Measurements from ENCODE around the gene KRTAP27-1.

The KRTAP27-1 gene

DNA sequence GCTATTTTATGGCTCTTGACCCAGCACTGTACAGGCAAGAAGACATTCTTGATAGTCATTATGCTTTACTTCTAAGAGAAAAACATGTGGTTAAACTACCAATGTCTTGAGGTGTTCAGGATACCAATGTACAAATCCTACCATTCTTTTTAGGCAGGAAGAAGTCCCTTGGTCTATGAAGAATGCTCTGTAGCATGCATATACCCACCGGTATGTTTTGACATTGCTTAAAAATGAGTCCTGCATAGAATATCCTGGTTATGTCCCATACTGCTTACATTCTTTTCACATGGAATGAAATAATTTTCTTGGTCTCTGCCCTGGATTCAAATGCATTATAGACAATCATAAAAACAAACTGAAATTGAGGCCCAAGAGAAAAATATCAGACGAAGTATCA is 4.8 kb downstream of the KRTAP27-1 start:
- Histone ChIP-seq H3K4me3 (ENCODE audit: low read depth, low read length) (no peak overlapping the region), H3K27ac (no peak overlapping the region), H3K9me3 (ENCODE audit: control insufficient read depth, low read length) (no peaks in the 10 kb centered on the region)

DNA sequence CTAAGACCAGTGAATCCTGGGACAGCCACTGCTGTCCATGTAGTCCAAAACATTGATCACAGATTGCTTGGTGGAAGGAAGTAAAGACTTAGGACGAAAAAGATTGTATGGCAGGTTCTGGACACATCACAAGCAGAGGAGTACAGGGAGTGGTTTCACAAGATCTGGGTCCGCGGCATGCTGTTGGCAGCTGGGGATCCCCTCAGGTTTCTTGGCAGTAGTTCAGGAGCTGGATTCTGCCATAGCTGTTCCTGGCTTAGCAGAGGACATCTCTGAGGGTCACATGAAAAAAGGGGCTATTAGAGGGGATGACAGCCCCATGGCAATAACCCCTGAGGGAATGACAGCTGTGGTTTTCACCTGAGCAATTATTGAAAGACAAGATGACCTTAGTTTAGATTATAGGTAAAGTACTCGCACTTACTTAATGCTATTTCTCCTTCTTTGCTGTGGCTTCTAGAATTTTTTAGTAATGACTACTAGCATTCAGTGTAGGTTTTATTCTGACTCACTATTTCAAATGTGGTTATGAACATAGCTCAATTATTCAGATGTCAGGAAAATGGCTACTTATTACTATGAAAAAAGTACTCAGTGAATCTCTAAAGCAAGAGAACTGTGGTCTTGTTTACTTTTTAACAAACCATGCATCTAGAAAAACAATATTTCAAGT is 8.2 kb downstream of the KRTAP27-1 start:
- H3K4me2 ChIP-seq (ENCODE audit: low read length): no peak overlapping the region

More for the DNA sequence above, 4.8 kb downstream of the KRTAP27-1 start:
- no peak overlapping the region for H3K9ac ChIP-seq
- TF ChIP-seq, protein P1, sequence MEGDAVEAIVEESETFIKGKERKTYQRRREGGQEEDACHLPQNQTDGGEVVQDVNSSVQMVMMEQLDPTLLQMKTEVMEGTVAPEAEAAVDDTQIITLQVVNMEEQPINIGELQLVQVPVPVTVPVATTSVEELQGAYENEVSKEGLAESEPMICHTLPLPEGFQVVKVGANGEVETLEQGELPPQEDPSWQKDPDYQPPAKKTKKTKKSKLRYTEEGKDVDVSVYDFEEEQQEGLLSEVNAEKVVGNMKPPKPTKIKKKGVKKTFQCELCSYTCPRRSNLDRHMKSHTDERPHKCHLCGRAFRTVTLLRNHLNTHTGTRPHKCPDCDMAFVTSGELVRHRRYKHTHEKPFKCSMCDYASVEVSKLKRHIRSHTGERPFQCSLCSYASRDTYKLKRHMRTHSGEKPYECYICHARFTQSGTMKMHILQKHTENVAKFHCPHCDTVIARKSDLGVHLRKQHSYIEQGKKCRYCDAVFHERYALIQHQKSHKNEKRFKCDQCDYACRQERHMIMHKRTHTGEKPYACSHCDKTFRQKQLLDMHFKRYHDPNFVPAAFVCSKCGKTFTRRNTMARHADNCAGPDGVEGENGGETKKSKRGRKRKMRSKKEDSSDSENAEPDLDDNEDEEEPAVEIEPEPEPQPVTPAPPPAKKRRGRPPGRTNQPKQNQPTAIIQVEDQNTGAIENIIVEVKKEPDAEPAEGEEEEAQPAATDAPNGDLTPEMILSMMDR (IDR thresholded peaks at IDR 0.05): no peak
- no peak overlapping the region for H2AFZ ChIP-seq
- H3K27me3 ChIP-seq (ENCODE audit: control insufficient read depth, insufficient read depth, low read length): no peaks in the 10 kb centered on the region
- no peaks in the 10 kb centered on the region for H3K4me1 ChIP-seq
- no peaks in the 10 kb centered on the region for H3K36me3 ChIP-seq (ENCODE audit: control insufficient read depth, insufficient read depth, low read length)
- no peak overlapping the region for H3K4me2 ChIP-seq (ENCODE audit: low read length)
- no peaks in the 10 kb centered on the region for H3K79me2 ChIP-seq

DNA sequence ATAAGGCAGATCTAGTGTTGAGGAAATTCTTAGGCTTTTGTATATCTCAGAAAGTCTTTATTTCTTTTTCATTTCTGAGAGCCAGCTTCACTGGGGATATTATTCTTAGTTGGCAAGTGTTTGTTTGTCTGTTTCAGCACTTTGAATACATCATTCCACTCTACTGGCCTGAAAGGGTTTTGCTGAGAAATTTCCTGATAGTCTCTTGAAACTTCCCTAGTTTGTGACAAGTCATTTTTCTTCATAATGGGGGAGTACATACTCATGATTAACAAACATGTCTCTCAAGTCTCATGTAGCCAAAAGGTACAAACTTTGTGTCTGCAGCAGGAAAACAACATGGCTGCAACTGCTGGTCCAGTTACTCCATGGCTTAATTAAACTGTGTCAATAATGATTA is 11.1 kb downstream of the KRTAP27-1 start:
- Histone ChIP-seq H3K9me3 (ENCODE audit: control insufficient read depth, low read length) (no peaks in the 10 kb centered on the region), H3K27ac (no peak overlapping the region), H3K27me3 (ENCODE audit: control insufficient read depth, insufficient read depth, low read length) (no peaks in the 10 kb centered on the region), H3K4me1 (no peaks in the 10 kb centered on the region), H3K4me3 (ENCODE audit: low read depth, low read length) (no peak overlapping the region), H3K36me3 (ENCODE audit: control insufficient read depth, insufficient read depth, low read length) (no peaks in the 10 kb centered on the region), H3K9ac (no peak overlapping the region), H2AFZ (no peak overlapping the region), H3K79me2 (no peaks in the 10 kb centered on the region), H3K4me2 (ENCODE audit: low read length) (no peak overlapping the region)
- TF ChIP-seq, protein P1 (IDR thresholded peaks at IDR 0.05): no peak

More for the DNA sequence above, 8.2 kb downstream of the KRTAP27-1 start:
- no peaks in the 10 kb centered on the region for H3K9me3 ChIP-seq (ENCODE audit: control insufficient read depth, low read length)
- no peaks in the 10 kb centered on the region for H3K36me3 ChIP-seq (ENCODE audit: control insufficient read depth, insufficient read depth, low read length)
- H3K9ac ChIP-seq: no peak overlapping the region
- TF ChIP-seq, protein P1 (IDR thresholded peaks at IDR 0.05): no peak
- H3K4me1 ChIP-seq: no peaks in the 10 kb centered on the region
- no peak overlapping the region for H2AFZ ChIP-seq
- H3K27ac ChIP-seq: no peak overlapping the region
- H3K79me2 ChIP-seq: no peaks in the 10 kb centered on the region
- no peak overlapping the region for H3K4me3 ChIP-seq (ENCODE audit: low read depth, low read length)
- H3K27me3 ChIP-seq (ENCODE audit: control insufficient read depth, insufficient read depth, low read length): no peaks in the 10 kb centered on the region

DNA sequence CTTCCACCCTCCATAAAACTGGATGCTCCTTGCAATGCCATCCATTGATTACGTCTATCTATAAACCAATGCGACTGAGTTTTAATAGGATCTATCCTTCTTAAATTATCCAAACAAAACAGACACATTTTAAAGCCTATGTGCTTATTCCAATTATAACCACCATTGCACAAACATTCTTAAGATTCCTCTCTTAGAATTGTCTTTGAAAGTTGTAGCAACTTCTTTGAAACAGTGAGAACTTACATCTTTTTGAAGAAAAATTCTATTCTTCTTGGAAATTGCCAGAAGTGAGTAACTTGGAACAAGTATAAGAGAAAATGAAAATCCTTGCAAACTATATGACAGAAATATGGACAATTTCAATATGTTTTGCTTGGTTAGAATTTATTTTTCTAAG is 17.3 kb downstream of the KRTAP27-1 start, which contains the start of gene KRTAP26-1:
Gene KRTAP26-1 (minus strand): TSS at position 101 of the 400 bp plus-strand sequence. CDS start 280 bp downstream, outside the sequence.
- Histone ChIP-seq H3K27me3 (ENCODE audit: control insufficient read depth, insufficient read depth, low read length) (no peaks in the 10 kb centered on the region), H3K27ac (no peak within 1 kb of the TSS), H3K79me2 (no peaks in the 10 kb centered on the region), H3K9ac (no peak within 1 kb of the TSS), H3K4me2 (ENCODE audit: low read length) (no peak within 1 kb of the TSS), H3K4me1 (no peaks in the 10 kb centered on the region), H3K9me3 (ENCODE audit: control insufficient read depth, low read length) (no peaks in the 10 kb centered on the region), H3K4me3 (ENCODE audit: low read depth, low read length) (no peak within 1 kb of the TSS), H3K36me3 (ENCODE audit: control insufficient read depth, insufficient read depth, low read length) (no peaks in the 10 kb centered on the region), H2AFZ (no peak within 1 kb of the TSS)
- TF ChIP-seq, protein P1 (IDR thresholded peaks at IDR 0.05): no peak

DNA sequence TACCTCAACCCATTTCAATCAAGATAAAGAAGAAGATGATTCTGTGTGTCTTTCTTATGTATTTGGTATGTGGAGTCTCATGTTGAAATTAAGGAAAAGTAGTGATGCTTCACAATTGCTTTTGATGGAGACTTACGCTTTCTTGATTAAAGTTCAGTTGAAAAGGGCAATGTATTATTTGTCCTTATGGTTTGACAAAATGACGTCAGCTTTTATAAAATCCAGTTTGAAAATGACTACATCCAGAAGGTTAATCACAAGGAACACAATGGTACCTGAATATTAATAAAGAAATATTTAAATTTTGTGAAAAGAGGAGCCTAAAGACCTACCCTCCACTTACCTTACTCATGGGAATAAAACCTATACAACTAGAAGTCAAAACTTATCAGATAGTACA is 21.8 kb downstream of the KRTAP27-1 start:
- TF ChIP-seq, protein P1 (IDR thresholded peaks at IDR 0.05): no peak
- Histone ChIP-seq H2AFZ (no peak overlapping the region), H3K79me2 (no peaks in the 10 kb centered on the region), H3K36me3 (ENCODE audit: control insufficient read depth, insufficient read depth, low read length) (no peaks in the 10 kb centered on the region), H3K27me3 (ENCODE audit: control insufficient read depth, insufficient read depth, low read length) (no peaks in the 10 kb centered on the region), H3K4me3 (ENCODE audit: low read depth, low read length) (no peak overlapping the region), H3K9ac (no peak overlapping the region), H3K27ac (no peak overlapping the region), H3K9me3 (ENCODE audit: control insufficient read depth, low read length) (no peaks in the 10 kb centered on the region), H3K4me2 (ENCODE audit: low read length) (no peak overlapping the region), H3K4me1 (no peaks in the 10 kb centered on the region)
